GM18505 (cell line): ENCODE data around the gene P4HB.
"Not testable (repeated sequence)": the region's sequence is repeated elsewhere in the genome, so short reads cannot be mapped to it uniquely, and the experiment has no call there.

Source experiments
- ATAC-seq: cut with Tn5 transposase; IDR thresholded peaks from one replicate; pipeline ENCODE4 v1.9.1; 2021; ENCODE audit not compliant: unreplicated experiment
- POLR2A ChIP-seq: IDR thresholded peaks from 4 replicates; pipeline ENCODE4 v1.6.1; 2011; ENCODE audit warnings: borderline replicate concordance; ENCODE audit not compliant: insufficient read depth, insufficient read length; ENCODE audit errors: extremely low read depth

The P4HB gene

GRCh38 chr17:81840826-81841778 lies 19.2 kb downstream of the P4HB start:
- no peak for ATAC-seq
- TF ChIP-seq POLR2A: no peak

GRCh38 chr17:81840059-81840458 lies 20.3 kb downstream of the P4HB start:
- not testable (repeated sequence) for ATAC-seq

- no peak for TF ChIP-seq POLR2A
Observed at GRCh38 chr17:81839301-81839700, 21.0 kb downstream of the P4HB start.

GRCh38 chr17:81838753-81839255 lies 21.5 kb downstream of the P4HB start:
- no peak for ATAC-seq
- no peak for TF ChIP-seq POLR2A

More at GRCh38 chr17:81839301-81839700, 21.0 kb downstream of the P4HB start:
- ATAC-seq: no peak

GRCh38 chr17:81837641-81838040 lies 22.7 kb downstream of the P4HB start:
- no peak for TF ChIP-seq POLR2A
- ATAC-seq: no peak

- no peak for TF ChIP-seq POLR2A
Observed at GRCh38 chr17:81834831-81835267, 25.5 kb downstream of the P4HB start, which contains the start of gene PPP1R27. PPP1R27 (minus strand) TSS chr17:81835050; CDS start chr17:81834953, 97 bp downstream.

GRCh38 chr17:81833921-81834830 lies 26.2 kb downstream of the P4HB start:
- TF ChIP-seq POLR2A: no peak
- no peak for ATAC-seq

More at GRCh38 chr17:81834831-81835267, 25.5 kb downstream of the P4HB start, which contains the start of gene PPP1R27:
- ATAC-seq: no peak

- TF ChIP-seq POLR2A: peak; percentile 84
- ATAC-seq: peak; percentile 72
Observed at GRCh38 chr17:81833160-81833920, 27.0 kb downstream of the P4HB start, which contains the start of gene MCRIP1. MCRIP1 (minus strand) TSS chr17:81833291; CDS start chr17:81824506, 8,785 bp downstream.

GRCh38 chr17:81832608-81833159 lies 27.7 kb downstream of the P4HB start:
- ATAC-seq: peak; percentile 23

GRCh38 chr17:81831957-81832607 lies 28.3 kb downstream of the P4HB start:
- no peak for TF ChIP-seq POLR2A
- no peak for ATAC-seq

More at GRCh38 chr17:81832608-81833159, 27.7 kb downstream of the P4HB start:
- no peak for TF ChIP-seq POLR2A

- ATAC-seq: no peak
- no peak for TF ChIP-seq POLR2A
Observed at GRCh38 chr17:81831563-81831956, 28.8 kb downstream of the P4HB start.

GRCh38 chr17:81829858-81830257 lies 30.5 kb downstream of the P4HB start:
- TF ChIP-seq POLR2A: no peak

GRCh38 chr17:81828656-81829055 lies 31.7 kb downstream of the P4HB start:
- ATAC-seq: no peak
- TF ChIP-seq POLR2A: no peak

More at GRCh38 chr17:81829858-81830257, 30.5 kb downstream of the P4HB start:
- no peak for ATAC-seq
